Endodermal cell (in vitro differentiated cells): ENCODE data around the gene ZNF592. TPM values are rescaled to one million over a fixed set of nuclear protein-coding genes. Genes with fewer than 3 reads are reported as not detected.

Experiments
- DNase-seq: peaks from one replicate; pipeline ENCODE4 v3.0.0-alpha.2; 2017
- H3K27ac ChIP-seq: 2 replicates; pipeline ENCODE4 v1.5.1; 2013; ENCODE audit warnings: mild to moderate bottlenecking, low read depth, low read length, moderate library complexity
- H3K27me3 ChIP-seq: 2 replicates; pipeline ENCODE4 v1.6.1; 2013; ENCODE audit warnings: mild to moderate bottlenecking, low read length, moderate library complexity; ENCODE audit not compliant: insufficient read depth, control insufficient read depth, poor library complexity, severe bottlenecking
- H3K36me3 ChIP-seq: 2 replicates; pipeline ENCODE4 v1.7.0; 2013; ENCODE audit warnings: mild to moderate bottlenecking, low read length, moderate library complexity; ENCODE audit not compliant: control insufficient read depth, insufficient read depth
- H3K4me1 ChIP-seq: one replicate; pipeline ENCODE4 v1.7.0; 2013; ENCODE audit warnings: low read length; ENCODE audit not compliant: control insufficient read depth, insufficient read depth
- H3K4me3 ChIP-seq: 2 replicates; pipeline ENCODE4 v1.5.1; 2013; ENCODE audit warnings: mild to moderate bottlenecking, low read length, moderate library complexity
- H3K9ac ChIP-seq: 2 replicates; pipeline ENCODE4 v1.6.1; 2013; ENCODE audit warnings: mild to moderate bottlenecking, low read length, moderate library complexity; ENCODE audit not compliant: poor library complexity, severe bottlenecking; ENCODE audit errors: extremely low read depth
- H3K9me3 ChIP-seq: 2 replicates; pipeline ENCODE4 v1.6.1; 2013; ENCODE audit warnings: mild to moderate bottlenecking, low read length, moderate library complexity; ENCODE audit not compliant: control insufficient read depth
- H3K27ac Mint-ChIP-seq: 2 replicates; pipeline ENCODE4 v1.8.0; 2020; ENCODE audit warnings: mixed read lengths
- H3K27me3 Mint-ChIP-seq: 2 replicates; pipeline ENCODE4 v1.8.0; 2021; ENCODE audit warnings: mild to moderate bottlenecking, mixed read lengths; ENCODE audit not compliant: insufficient read depth
- H3K36me3 Mint-ChIP-seq: 2 replicates; pipeline ENCODE4 v1.8.0; 2020; ENCODE audit warnings: low read depth, mixed read lengths
- H3K4me1 Mint-ChIP-seq: 2 replicates; pipeline ENCODE4 v1.8.0; 2020; ENCODE audit warnings: mixed read lengths
- H3K4me3 Mint-ChIP-seq: 2 replicates; pipeline ENCODE4 v1.8.0; 2020; ENCODE audit warnings: mild to moderate bottlenecking, moderate library complexity, mixed read lengths
- H3K9me3 Mint-ChIP-seq: 2 replicates; pipeline ENCODE4 v1.8.0; 2020; ENCODE audit warnings: mild to moderate bottlenecking, mixed read lengths
- WGBS, 2 experiments: methylation state at CpG; one replicate each; pipeline versions ENCODE4 v1.1.5 to v1.1.7; 2013; ENCODE audit warnings: missing lambda C conversion rate in 2 of 2, mixed read lengths in 1 of 2; ENCODE audit not compliant: insufficient coverage in 1 of 2, insufficient read length in 1 of 2; 5-methylcytosine and 5-hydroxymethylcytosine counted together
- total RNA-seq, 2 donors: library from RNA; stranded (reverse); fragmentation: NEBNext Ultra II Directional in 1 of 2; extraction: Animal tissue kit (Norgen Biotek cat#: 25700) in 1 of 2; gene quantifications; 2 replicates in 1 of 2; 3 replicates in 1 of 2; pipeline ENCODE4 v1.2.1, GENCODE V29; 2021
- TF ChIP-seq, protein P1 (sequence below): fragments of 200-600 bp; sonication (generic); conservative IDR thresholded peaks from 2 replicates; pipeline ENCODE4 v1.5.0; 2021; ENCODE audit warnings: antibody characterized with exemption, mild to moderate bottlenecking

ZNF592 gene
- total RNA-seq, 2 donors from 2014 or later = 33.3 to 35.2 TPM

DNA sequence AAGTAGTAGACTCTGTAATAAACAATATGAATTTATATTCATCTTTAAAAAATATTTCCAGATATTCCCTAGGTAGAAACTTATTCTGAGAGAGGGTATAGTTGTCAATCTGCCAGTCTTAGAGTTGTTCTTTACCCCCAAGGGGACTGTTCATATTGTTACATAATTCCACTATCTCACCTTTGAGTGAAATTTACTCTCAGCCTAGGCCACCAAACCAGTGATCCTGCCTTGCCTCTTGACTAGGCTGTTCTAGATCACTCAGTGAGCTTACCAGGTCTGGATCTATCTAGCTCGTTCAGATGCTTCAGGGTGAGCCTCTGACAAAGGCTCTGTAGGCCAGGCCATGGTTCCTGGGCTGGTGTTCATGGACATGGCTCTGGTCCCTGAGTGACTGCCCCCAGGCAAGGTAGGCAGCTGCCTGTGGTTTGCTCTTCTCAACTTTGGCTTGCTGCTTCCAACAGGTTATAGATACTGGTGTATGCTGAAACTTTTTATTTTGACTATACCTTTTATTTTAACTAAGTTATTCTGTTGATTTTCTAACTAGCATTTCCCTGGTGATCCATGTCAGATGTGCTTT is 27.6 kb downstream of the ZNF592 start:
- Histone ChIP-seq H3K9ac (no peak overlapping the region), H3K36me3 (peaks cover 59% of the 10 kb centered on the region), H3K27me3 (no peaks in the 10 kb centered on the region), H3K27ac (no peak overlapping the region), H3K9me3 (no peaks in the 10 kb centered on the region), H3K4me1 (no peaks in the 10 kb centered on the region), H3K4me3 (no peak overlapping the region)
- Mint-ChIP-seq H3K27ac (peak overlapping the region; percentile 3), H3K4me1 (peaks cover 5% of the 10 kb centered on the region), H3K27me3 (no peaks in the 10 kb centered on the region), H3K4me3 (no peak overlapping the region), H3K36me3 (peaks cover 48% of the 10 kb centered on the region), H3K9me3 (no peaks in the 10 kb centered on the region)
- WGBS, 2 experiments = 87 to 100% methylated on average over 1 of the region's 1 CpG
- no peak for DNase-seq
- TF ChIP-seq, protein P1, sequence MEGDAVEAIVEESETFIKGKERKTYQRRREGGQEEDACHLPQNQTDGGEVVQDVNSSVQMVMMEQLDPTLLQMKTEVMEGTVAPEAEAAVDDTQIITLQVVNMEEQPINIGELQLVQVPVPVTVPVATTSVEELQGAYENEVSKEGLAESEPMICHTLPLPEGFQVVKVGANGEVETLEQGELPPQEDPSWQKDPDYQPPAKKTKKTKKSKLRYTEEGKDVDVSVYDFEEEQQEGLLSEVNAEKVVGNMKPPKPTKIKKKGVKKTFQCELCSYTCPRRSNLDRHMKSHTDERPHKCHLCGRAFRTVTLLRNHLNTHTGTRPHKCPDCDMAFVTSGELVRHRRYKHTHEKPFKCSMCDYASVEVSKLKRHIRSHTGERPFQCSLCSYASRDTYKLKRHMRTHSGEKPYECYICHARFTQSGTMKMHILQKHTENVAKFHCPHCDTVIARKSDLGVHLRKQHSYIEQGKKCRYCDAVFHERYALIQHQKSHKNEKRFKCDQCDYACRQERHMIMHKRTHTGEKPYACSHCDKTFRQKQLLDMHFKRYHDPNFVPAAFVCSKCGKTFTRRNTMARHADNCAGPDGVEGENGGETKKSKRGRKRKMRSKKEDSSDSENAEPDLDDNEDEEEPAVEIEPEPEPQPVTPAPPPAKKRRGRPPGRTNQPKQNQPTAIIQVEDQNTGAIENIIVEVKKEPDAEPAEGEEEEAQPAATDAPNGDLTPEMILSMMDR = no peak

DNA sequence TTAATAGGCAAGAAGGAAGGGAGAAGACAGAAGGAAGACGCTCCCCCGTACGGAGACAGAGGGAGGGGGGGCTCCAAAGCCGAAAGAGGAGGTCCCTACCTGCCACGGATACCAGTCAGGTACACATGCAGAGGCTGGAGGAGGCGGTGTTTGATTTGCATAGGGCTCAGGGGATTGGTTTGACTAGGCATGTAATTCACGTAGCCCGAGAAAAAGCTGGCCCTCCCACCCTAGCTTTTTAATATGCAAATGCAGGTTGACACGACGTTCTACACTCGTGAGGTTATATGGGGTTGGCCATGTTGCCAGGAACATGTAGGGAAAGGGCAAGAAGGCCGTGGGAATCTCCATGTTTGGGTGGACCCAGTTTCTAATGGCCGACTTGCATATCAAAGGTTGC is 29.8 kb downstream of the ZNF592 start:
- Mint-ChIP-seq H3K4me1 (peaks cover 5% of the 10 kb centered on the region), H3K27me3 (no peaks in the 10 kb centered on the region), H3K9me3 (no peaks in the 10 kb centered on the region), H3K4me3 (no peak overlapping the region), H3K36me3 (peaks cover 49% of the 10 kb centered on the region), H3K27ac (peak overlapping the region; percentile 44)
- no peaks in the 10 kb centered on the region for H3K27me3 ChIP-seq
- TF ChIP-seq, protein P1 = no peak
- H3K4me1 ChIP-seq = no peaks in the 10 kb centered on the region
- WGBS, 2 experiments = 77 to 80% methylated on average over 12 to 13 of the region's 13 CpGs
- no peaks in the 10 kb centered on the region for H3K9me3 ChIP-seq
- H3K36me3 ChIP-seq = peaks cover 60% of the 10 kb centered on the region
- DNase-seq = peak; percentile 79
- no peak overlapping the region for H3K4me3 ChIP-seq
- H3K27ac ChIP-seq = no peak overlapping the region
- no peak overlapping the region for H3K9ac ChIP-seq

DNA sequence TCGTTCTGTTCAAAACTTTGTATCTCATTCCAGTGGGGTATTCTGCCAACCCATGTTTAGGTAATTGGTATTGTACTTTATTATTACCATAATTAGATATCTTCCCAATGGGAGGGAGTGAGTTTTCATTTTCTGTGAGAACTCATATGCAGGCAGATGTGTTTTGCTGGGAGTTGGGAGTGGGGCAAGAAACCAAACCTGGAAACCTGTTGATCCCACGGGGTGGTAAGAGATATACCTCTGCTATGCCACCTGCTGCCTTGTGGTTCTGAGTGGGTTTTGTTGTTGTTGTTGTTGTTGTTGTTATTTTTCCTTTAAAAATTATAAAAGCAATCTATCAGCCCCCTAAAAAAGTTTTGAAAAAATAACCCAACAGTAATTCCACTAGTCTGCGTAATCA is 32.1 kb downstream of the ZNF592 start:
- no peak overlapping the region for H3K4me3 Mint-ChIP-seq
- TF ChIP-seq, protein P1 = no peak
- no peak overlapping the region for H3K27ac Mint-ChIP-seq
- no peak for DNase-seq
- Histone ChIP-seq H3K9ac (no peak overlapping the region), H3K27ac (no peak overlapping the region), H3K9me3 (no peaks in the 10 kb centered on the region), H3K27me3 (no peaks in the 10 kb centered on the region), H3K36me3 (peaks cover 62% of the 10 kb centered on the region), H3K4me1 (no peaks in the 10 kb centered on the region), H3K4me3 (no peak overlapping the region)
- no peaks in the 10 kb centered on the region for H3K27me3 Mint-ChIP-seq
- H3K4me1 Mint-ChIP-seq = peaks cover 5% of the 10 kb centered on the region
- WGBS, 2 experiments = 85% methylated on average over 3 of the region's 3 CpGs; no CpG with 5 or more reads in 1 of the 2 experiments
- H3K9me3 Mint-ChIP-seq = no peaks in the 10 kb centered on the region
- H3K36me3 Mint-ChIP-seq = peaks cover 57% of the 10 kb centered on the region
